IgD-negative memory B cell (primary cell): ENCODE measurements around the gene PEAR1. TPM values are rescaled to one million over a fixed set of nuclear protein-coding genes. Genes with fewer than 3 reads are reported as not detected.

ENCODE experiments used
- H3K27ac Mint-ChIP-seq, 3 donors: one replicate each; pipeline ENCODE4 v1.8.0; 2020 to 2022; ENCODE audit warnings: mild to moderate bottlenecking in 3 of 3, mixed read lengths in 3 of 3, moderate library complexity in 1 of 3
- H3K27me3 Mint-ChIP-seq: one replicate; pipeline ENCODE4 v1.8.0; 2021; ENCODE audit warnings: mixed read lengths
- H3K36me3 Mint-ChIP-seq: one replicate; pipeline ENCODE4 v1.8.0; 2020; ENCODE audit warnings: mild to moderate bottlenecking, mixed read lengths
- H3K4me1 Mint-ChIP-seq, 3 donors: one replicate each; pipeline ENCODE4 v1.8.0; 2020 to 2022; ENCODE audit warnings: mixed read lengths in 3 of 3, mild to moderate bottlenecking in 1 of 3
- H3K4me3 Mint-ChIP-seq, 4 donors: one replicate each; pipeline ENCODE4 v1.8.0; 2020 to 2022; ENCODE audit warnings: mild to moderate bottlenecking in 4 of 4, mixed read lengths in 4 of 4, moderate library complexity in 3 of 4
- H3K9me3 Mint-ChIP-seq, 3 donors: one replicate each; pipeline ENCODE4 v1.8.0; 2020 to 2021; ENCODE audit warnings: mixed read lengths in 3 of 3, mild to moderate bottlenecking in 1 of 3
- polyA plus RNA-seq: library from polyadenylated mRNA; unstranded; fragments of 300-500 nt; fragmentation: Illumina TruSeq; gene quantifications from one replicate; pipeline ENCODE4 v1.2.3, GENCODE V29; 2021

The PEAR1 gene
- polyA plus RNA-seq, 1 donor from 2014 or later, result not detected

GRCh38 chr1:156885314-156885713 lies 8.2 kb upstream of the PEAR1 start:
- peaks cover 37% of the 10 kb centered on the region for H3K27me3 Mint-ChIP-seq
- peak overlapping the region in 1 of 3 donors; percentile 31 for H3K27ac Mint-ChIP-seq
- H3K36me3 Mint-ChIP-seq, result peaks cover 1% of the 10 kb centered on the region

GRCh38 chr1:156885880-156886355 lies 7.6 kb upstream of the PEAR1 start:
- Mint-ChIP-seq H3K27ac (no peak overlapping the region), H3K4me3 (no peak overlapping the region), H3K9me3 (no peaks in the 10 kb centered on the region), H3K27me3 (peaks cover 41% of the 10 kb centered on the region), H3K36me3 (peaks cover 1% of the 10 kb centered on the region), H3K4me1 (peaks cover 3 to 6% (median 3%) of the 10 kb centered on the region in 3 donors)

More at GRCh38 chr1:156885314-156885713, 8.2 kb upstream of the PEAR1 start:
- Mint-ChIP-seq H3K4me3 (no peak overlapping the region), H3K4me1 (peaks cover 3 to 4% (median 3%) of the 10 kb centered on the region in 3 donors), H3K9me3 (no peaks in the 10 kb centered on the region)

- Mint-ChIP-seq H3K9me3 (no peaks in the 10 kb centered on the region), H3K4me1 (peaks cover 3 to 6% (median 3%) of the 10 kb centered on the region in 3 donors), H3K27ac (no peak overlapping the region), H3K4me3 (no peak overlapping the region), H3K36me3 (peaks cover 1% of the 10 kb centered on the region), H3K27me3 (peaks cover 44% of the 10 kb centered on the region)
Measured at GRCh38 chr1:156886583-156887281, 6.8 kb upstream of the PEAR1 start.

- peaks cover 2 to 6% (median 6%) of the 10 kb centered on the region in 3 donors for H3K4me1 Mint-ChIP-seq
- no peaks in the 10 kb centered on the region for H3K36me3 Mint-ChIP-seq
- no peak overlapping the region for H3K4me3 Mint-ChIP-seq
- peaks cover 47% of the 10 kb centered on the region for H3K27me3 Mint-ChIP-seq
- no peak overlapping the region for H3K27ac Mint-ChIP-seq
- H3K9me3 Mint-ChIP-seq, result no peaks in the 10 kb centered on the region
Measured at GRCh38 chr1:156887317-156887716, 6.2 kb upstream of the PEAR1 start.

- Mint-ChIP-seq H3K27me3 (peaks cover 49% of the 10 kb centered on the region), H3K4me3 (no peak overlapping the region), H3K9me3 (no peaks in the 10 kb centered on the region), H3K27ac (no peak overlapping the region), H3K36me3 (no peaks in the 10 kb centered on the region), H3K4me1 (peaks cover 2 to 6% (median 6%) of the 10 kb centered on the region in 3 donors)
Measured at GRCh38 chr1:156887734-156888133, 5.8 kb upstream of the PEAR1 start.

GRCh38 chr1:156889802-156890580 lies 3.5 kb upstream of the PEAR1 start:
- Mint-ChIP-seq H3K36me3 (no peaks in the 10 kb centered on the region), H3K27me3 (peaks cover 56% of the 10 kb centered on the region), H3K27ac (peak overlapping the region in 1 of 3 donors; percentile 6), H3K9me3 (no peaks in the 10 kb centered on the region), H3K4me1 (peaks cover 2 to 6% (median 6%) of the 10 kb centered on the region in 3 donors), H3K4me3 (peak overlapping the region in 1 of 4 donors; percentile 5)

- peaks cover 67% of the 10 kb centered on the region for H3K27me3 Mint-ChIP-seq
- H3K4me3 Mint-ChIP-seq, result peak overlapping the region in 3 of 4 donors; percentile 68 to 89 (median 88)
- H3K36me3 Mint-ChIP-seq, result no peaks in the 10 kb centered on the region
- no peaks in the 10 kb centered on the region for H3K9me3 Mint-ChIP-seq
- peaks cover 2 to 6% (median 6%) of the 10 kb centered on the region in 3 donors for H3K4me1 Mint-ChIP-seq
- H3K27ac Mint-ChIP-seq, result no peak overlapping the region
Measured at GRCh38 chr1:156892190-156893047, 1.1 kb upstream of the PEAR1 start.

- Mint-ChIP-seq H3K4me3 (no peak overlapping the region), H3K36me3 (no peaks in the 10 kb centered on the region), H3K27me3 (peaks cover 76% of the 10 kb centered on the region), H3K27ac (no peak overlapping the region), H3K4me1 (peaks cover 2 to 9% (median 6%) of the 10 kb centered on the region in 3 donors), H3K9me3 (no peaks in the 10 kb centered on the region)
Measured at GRCh38 chr1:156894001-156894400, 483 bp downstream of the PEAR1 start.

- no peaks in the 10 kb centered on the region for H3K9me3 Mint-ChIP-seq
- H3K4me3 Mint-ChIP-seq, result no peak overlapping the region
- H3K4me1 Mint-ChIP-seq, result peaks cover 2 to 9% (median 6%) of the 10 kb centered on the region in 3 donors
- H3K27me3 Mint-ChIP-seq, result peaks cover 80% of the 10 kb centered on the region
- peak overlapping the region in 1 of 3 donors; percentile 65 for H3K27ac Mint-ChIP-seq
- no peaks in the 10 kb centered on the region for H3K36me3 Mint-ChIP-seq
Measured at GRCh38 chr1:156894711-156895454, 1.4 kb downstream of the PEAR1 start.

- H3K36me3 Mint-ChIP-seq, result no peaks in the 10 kb centered on the region
- H3K27me3 Mint-ChIP-seq, result peaks cover 80% of the 10 kb centered on the region
- H3K4me3 Mint-ChIP-seq, result no peak overlapping the region
Measured at GRCh38 chr1:156895455-156895812, 1.9 kb downstream of the PEAR1 start.

GRCh38 chr1:156895927-156896326 lies 2.4 kb downstream of the PEAR1 start:
- Mint-ChIP-seq H3K9me3 (no peaks in the 10 kb centered on the region), H3K4me1 (peaks cover 0 to 6% (median 2%) of the 10 kb centered on the region in 3 donors), H3K36me3 (no peaks in the 10 kb centered on the region), H3K27ac (no peak overlapping the region), H3K27me3 (peaks cover 77% of the 10 kb centered on the region), H3K4me3 (no peak overlapping the region)

More at GRCh38 chr1:156895455-156895812, 1.9 kb downstream of the PEAR1 start:
- no peaks in the 10 kb centered on the region for H3K9me3 Mint-ChIP-seq
- peaks cover under 1 to 6% (median 2%) of the 10 kb centered on the region in 3 donors for H3K4me1 Mint-ChIP-seq
- H3K27ac Mint-ChIP-seq, result peak overlapping the region in 1 of 3 donors; percentile 65

- Mint-ChIP-seq H3K27ac (no peak overlapping the region), H3K27me3 (peaks cover 72% of the 10 kb centered on the region)
Measured at GRCh38 chr1:156896490-156897033, 3.0 kb downstream of the PEAR1 start.

GRCh38 chr1:156897078-156897825 lies 3.7 kb downstream of the PEAR1 start:
- no peaks in the 10 kb centered on the region for H3K36me3 Mint-ChIP-seq
- no peak overlapping the region for H3K27ac Mint-ChIP-seq
- peaks cover 67% of the 10 kb centered on the region for H3K27me3 Mint-ChIP-seq
- no peaks in the 10 kb centered on the region for H3K9me3 Mint-ChIP-seq
- peaks cover 0 to 3% (median 0%) of the 10 kb centered on the region in 3 donors for H3K4me1 Mint-ChIP-seq
- no peak overlapping the region for H3K4me3 Mint-ChIP-seq

More at GRCh38 chr1:156896490-156897033, 3.0 kb downstream of the PEAR1 start:
- peaks cover 0 to 6% (median 2%) of the 10 kb centered on the region in 3 donors for H3K4me1 Mint-ChIP-seq
- H3K4me3 Mint-ChIP-seq, result no peak overlapping the region
- no peaks in the 10 kb centered on the region for H3K36me3 Mint-ChIP-seq
- no peaks in the 10 kb centered on the region for H3K9me3 Mint-ChIP-seq
